Mucosa of rectum (tissue), 2 donors: ENCODE results near the gene KLC4.
A peak's percentile ranks its signal among the peaks of the same experiment; 100 is the strongest.
"Not testable (repeated sequence)": the region's sequence is repeated elsewhere in the genome, so short reads cannot be mapped to it uniquely, and the experiment has no call there.

Source experiments
- H3K27ac ChIP-seq, 2 donors: one replicate each; pipeline ENCODE4 v1.7.0; 2013; ENCODE audit warnings: inconsistent platforms in 2 of 2, low read depth in 2 of 2, low read length in 2 of 2
- H3K27me3 ChIP-seq, 2 donors: one replicate each; pipeline ENCODE4 v1.7.0; 2013; ENCODE audit warnings: low read length in 2 of 2; ENCODE audit not compliant: control insufficient read depth in 2 of 2, insufficient read depth in 2 of 2
- H3K36me3 ChIP-seq, 2 donors: one replicate each; pipeline ENCODE4 v1.7.0; 2013; ENCODE audit warnings: low read length in 2 of 2; ENCODE audit not compliant: control insufficient read depth in 2 of 2, insufficient read depth in 2 of 2
- H3K4me1 ChIP-seq, 2 donors: one replicate each; pipeline ENCODE4 v1.7.0; 2013; ENCODE audit warnings: low read length in 2 of 2, mild to moderate bottlenecking in 1 of 2; ENCODE audit not compliant: control insufficient read depth in 2 of 2, insufficient read depth in 2 of 2
- H3K4me3 ChIP-seq, 2 donors: one replicate each; pipeline ENCODE4 v1.7.0; 2013; ENCODE audit warnings: low read length in 2 of 2
- H3K9ac ChIP-seq, 2 donors: one replicate each; pipeline ENCODE4 v1.7.0; 2013; ENCODE audit warnings: low read length in 2 of 2, low read depth in 1 of 2, mild to moderate bottlenecking in 1 of 2
- H3K9me3 ChIP-seq, 2 donors: one replicate each; pipeline ENCODE4 v1.7.0; 2013; ENCODE audit warnings: low read length in 2 of 2; ENCODE audit not compliant: control insufficient read depth in 2 of 2
- donor health status: healthy.
- donor health status: Normal muscosa, but diverticular disease.

The KLC4 gene

DNA sequence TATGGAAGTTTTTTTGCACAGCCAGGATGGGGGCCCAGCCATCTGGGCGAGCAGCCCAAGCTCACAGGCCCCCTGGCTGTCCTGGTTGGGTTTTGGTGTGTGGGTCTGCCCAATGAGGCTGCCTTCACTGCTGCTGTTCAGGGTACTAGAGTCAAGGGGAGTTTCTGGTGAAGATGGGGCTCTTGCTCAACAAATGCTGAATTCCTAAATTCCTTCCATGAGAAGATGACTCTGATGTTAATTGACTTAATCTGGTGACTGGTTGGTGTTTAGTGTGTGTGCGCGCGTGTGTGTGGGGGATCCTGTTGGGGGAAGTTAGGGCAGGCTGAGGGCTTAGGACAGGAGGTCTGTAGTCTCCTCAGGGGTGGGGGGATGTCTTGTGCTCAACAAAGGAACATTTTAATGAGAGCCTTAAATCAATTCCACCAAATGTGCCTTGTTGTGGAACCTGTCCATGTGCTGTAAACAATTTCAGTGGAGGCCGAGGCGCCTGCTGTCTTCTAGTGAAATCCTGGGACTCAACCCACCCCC, 18.6 kb downstream of the KLC4 start:
- Histone ChIP-seq H3K27ac (no peak overlapping the region), H3K27me3 (peaks cover 0 to 3% of the 10 kb centered on the region in 2 donors), H3K4me1 (peaks cover 0 to 8% of the 10 kb centered on the region in 2 donors), H3K9me3 (no peaks in the 10 kb centered on the region), H3K36me3 (peaks cover 6 to 10% of the 10 kb centered on the region in 2 donors), H3K9ac (no peak overlapping the region), H3K4me3 (peak overlapping the region in 1 of 2 donors; percentile 66)

DNA sequence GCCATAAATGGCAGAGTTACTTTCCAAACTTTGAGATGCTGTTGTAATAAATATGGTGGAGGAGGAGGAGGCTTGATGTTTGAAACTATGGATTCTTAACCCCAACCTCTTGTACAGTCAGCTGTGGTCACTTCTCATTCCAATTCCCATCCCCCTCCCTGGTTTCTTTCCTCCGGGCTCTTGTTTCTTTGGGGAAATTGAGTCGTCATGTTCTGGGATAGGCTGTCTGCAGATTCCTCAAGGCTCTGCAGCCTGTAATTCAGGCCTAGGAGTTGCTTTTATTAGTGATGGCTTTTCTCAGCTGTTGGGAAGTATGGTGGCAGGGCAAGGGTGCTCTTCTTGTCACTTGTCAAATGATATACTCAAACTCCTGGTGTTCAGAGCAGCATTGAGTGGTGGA, 19.3 kb downstream of the KLC4 start:
- Histone ChIP-seq H3K9ac (no peak overlapping the region), H3K27ac (no peak overlapping the region), H3K4me3 (no peak overlapping the region), H3K9me3 (no peaks in the 10 kb centered on the region), H3K36me3 (peaks cover 2 to 5% of the 10 kb centered on the region in 2 donors), H3K4me1 (peaks cover 0 to 8% of the 10 kb centered on the region in 2 donors), H3K27me3 (peaks cover 0 to 3% of the 10 kb centered on the region in 2 donors)

DNA sequence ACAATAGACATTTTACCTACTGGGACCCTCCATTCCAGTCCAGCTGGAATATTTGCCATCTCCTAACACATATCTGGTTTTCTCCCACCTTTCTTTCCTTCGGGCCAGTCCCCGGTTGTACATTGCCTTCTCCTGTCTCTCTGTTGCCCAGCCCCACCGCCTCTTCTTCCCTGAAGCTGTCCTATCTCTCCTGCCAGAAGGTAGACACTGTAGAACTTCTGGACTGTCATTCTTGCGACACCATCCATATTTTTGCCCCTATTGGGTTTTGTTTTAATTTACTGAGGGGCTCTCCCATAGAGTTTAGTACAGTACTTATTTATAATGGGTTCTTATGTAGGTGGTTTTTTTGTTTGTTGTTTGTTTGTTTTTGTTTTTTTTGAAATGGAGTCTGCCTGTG, 21.6 kb downstream of the KLC4 start:
- Histone ChIP-seq H3K9me3 (no peaks in the 10 kb centered on the region), H3K36me3 (no peaks in the 10 kb centered on the region), H3K4me1 (peaks cover 0 to 7% of the 10 kb centered on the region in 2 donors), H3K27me3 (peaks cover 0 to 3% of the 10 kb centered on the region in 2 donors), H3K27ac (no peak overlapping the region), H3K9ac (no peak overlapping the region), H3K4me3 (no peak overlapping the region)

DNA sequence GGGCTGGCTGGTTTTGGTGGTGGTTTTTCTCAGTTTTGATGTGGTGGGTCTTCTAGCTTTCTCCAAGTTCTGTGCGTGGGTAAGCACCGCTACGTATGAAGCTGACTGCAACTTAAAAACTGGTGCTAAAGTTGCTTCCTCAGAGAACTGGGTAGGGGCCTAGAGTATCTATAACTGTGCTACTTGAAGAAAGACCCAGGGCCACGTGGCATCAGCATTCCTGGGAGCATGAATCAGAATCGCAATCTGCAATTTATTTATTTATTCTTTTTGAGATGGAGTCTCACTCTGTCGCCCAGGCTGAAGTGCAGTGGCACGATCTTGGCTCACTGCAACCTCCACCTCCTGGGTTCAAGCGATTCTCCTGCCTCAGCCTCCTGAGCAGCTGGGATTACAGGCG, 22.5 kb downstream of the KLC4 start:
- H3K9ac ChIP-seq: not testable (repeated sequence)

DNA sequence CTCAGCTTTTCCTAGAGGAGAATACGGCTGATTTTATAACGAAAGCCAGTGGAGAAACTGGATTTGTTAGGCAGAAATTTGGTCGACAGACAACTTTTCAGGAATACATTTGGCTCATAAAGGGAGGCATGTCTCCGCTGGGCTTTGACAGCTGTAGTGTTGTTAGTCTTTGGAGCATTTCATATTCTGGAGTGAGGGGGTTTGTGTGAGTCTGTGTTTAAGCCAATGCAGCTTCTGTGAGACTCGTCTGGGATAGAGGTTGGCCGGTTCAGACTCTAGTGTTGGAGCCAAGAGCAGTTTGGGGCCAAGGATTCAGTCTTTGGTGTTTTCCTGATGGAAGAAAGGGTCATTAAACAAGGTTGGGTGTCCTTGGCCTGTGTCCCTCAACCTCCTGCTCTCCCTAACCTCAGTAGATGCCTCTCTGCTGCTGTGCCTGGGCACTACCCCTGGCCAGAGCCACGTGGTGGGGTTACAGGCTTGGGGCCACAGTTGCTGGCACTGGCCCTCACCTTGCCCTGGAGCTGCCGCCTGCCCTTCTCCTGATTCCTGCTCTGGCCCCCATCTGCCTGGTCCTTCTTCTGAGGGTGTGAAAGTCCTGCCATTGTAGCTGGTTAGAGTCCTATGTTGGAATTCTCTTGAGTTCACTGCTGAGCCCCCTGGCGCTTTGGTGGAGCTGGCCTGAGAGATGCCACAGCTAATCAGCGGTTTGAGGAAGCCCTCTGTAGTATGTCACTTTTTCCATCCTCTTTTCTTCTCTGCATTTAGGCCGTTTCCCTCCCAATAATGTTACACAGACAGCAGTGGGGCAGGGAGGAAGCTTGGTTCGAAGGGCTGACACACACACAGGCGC, 23.6 kb downstream of the KLC4 start:
- H3K27ac ChIP-seq: no peak overlapping the region
- H3K27me3 ChIP-seq: no peaks in the 10 kb centered on the region
- no peaks in the 10 kb centered on the region for H3K36me3 ChIP-seq
- peaks cover 0 to 4% of the 10 kb centered on the region in 2 donors for H3K4me1 ChIP-seq
- no peaks in the 10 kb centered on the region for H3K9me3 ChIP-seq
- H3K9ac ChIP-seq: no peak overlapping the region
- no peak overlapping the region for H3K4me3 ChIP-seq

More for the DNA sequence above, 22.5 kb downstream of the KLC4 start:
- not testable (repeated sequence) for H3K27me3 ChIP-seq, H3K9me3 ChIP-seq, H3K4me3 ChIP-seq, H3K4me1 ChIP-seq, H3K27ac ChIP-seq, H3K36me3 ChIP-seq

DNA sequence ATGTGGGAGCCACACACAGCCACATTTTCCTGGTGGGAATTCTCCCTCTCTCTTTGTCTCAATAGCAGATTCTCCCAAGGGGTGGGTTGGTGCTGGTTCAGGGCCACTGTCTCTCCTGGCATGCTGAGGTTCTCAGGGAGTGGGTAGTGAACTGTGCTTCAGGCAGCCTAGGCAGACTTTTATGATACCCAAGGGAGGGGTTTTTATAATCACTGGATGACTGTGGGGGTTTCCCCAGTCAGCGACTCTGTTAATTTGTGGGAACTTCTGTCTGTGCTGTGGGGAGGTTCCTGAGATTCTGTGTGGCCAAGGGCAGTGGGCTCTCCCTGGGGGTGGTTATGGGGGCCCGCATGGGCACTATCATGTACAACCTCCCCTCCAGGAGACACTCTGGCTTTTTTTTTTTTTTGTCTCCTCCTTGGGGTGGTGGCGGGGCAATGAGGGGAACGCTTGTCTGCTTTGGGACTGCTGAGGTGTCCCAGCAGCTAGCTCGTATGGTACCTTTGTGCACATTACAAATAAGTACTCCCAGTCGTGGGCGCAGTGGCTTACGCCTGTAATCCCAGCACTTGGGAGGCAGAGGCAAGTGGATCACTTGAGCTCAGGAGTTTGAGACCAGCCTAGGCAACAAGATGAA, 26.7 kb downstream of the KLC4 start:
- peak overlapping the region in 1 of 2 donors; percentile 14 for H3K9ac ChIP-seq

DNA sequence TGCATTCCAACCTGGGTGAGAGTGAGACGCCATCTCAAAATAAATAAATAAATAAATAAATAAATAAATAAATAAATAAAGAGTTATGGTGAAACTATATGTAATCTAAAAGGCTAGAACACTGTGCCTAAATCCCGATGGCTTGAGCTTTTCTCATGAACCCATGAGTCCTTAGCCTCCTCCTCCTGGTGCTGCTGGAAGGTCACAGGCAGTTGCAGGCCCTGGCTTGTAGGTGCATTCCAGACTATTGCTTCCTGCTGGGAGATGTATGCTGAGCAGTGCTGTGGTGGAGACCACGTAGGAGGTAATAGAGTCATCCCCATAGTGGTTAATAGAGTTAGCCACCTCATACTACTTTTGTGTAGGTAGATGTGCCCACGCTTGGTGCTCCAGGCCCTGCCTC, 29.2 kb downstream of the KLC4 start:
- Histone ChIP-seq H3K27me3 (no peaks in the 10 kb centered on the region), H3K4me1 (peaks cover 0 to 4% of the 10 kb centered on the region in 2 donors), H3K9ac (no peak overlapping the region), H3K4me3 (no peak overlapping the region), H3K36me3 (no peaks in the 10 kb centered on the region), H3K27ac (no peak overlapping the region), H3K9me3 (no peaks in the 10 kb centered on the region)

More for the DNA sequence above, 26.7 kb downstream of the KLC4 start:
- Histone ChIP-seq H3K27me3 (no peaks in the 10 kb centered on the region), H3K9me3 (no peaks in the 10 kb centered on the region), H3K4me3 (no peak overlapping the region), H3K27ac (no peak overlapping the region), H3K4me1 (peaks cover 0 to 4% of the 10 kb centered on the region in 2 donors), H3K36me3 (no peaks in the 10 kb centered on the region)

DNA sequence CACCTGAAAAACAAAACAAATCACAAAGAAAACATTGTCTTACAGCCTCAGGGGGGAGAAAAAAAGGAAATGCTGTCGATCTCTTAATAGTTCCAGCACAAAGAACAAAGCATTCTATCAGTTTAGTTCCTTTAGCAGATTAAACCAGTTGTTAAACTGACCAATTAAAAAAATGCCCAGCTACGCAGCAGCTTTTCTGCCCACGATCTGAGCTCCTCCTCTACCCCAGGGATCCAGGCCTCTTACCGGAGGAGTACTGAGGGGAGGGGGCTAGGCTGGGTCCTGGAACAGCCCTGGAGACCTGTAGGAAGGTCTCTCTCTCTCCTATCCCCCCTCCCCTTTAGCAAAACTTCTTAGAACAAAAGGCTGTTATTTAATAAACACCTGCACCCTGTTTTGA, 30.0 kb downstream of the KLC4 start:
- Histone ChIP-seq H3K27ac (no peak overlapping the region), H3K4me1 (peaks cover 0 to 4% of the 10 kb centered on the region in 2 donors), H3K9ac (no peak overlapping the region), H3K4me3 (no peak overlapping the region), H3K36me3 (no peaks in the 10 kb centered on the region), H3K27me3 (no peaks in the 10 kb centered on the region), H3K9me3 (no peaks in the 10 kb centered on the region)

DNA sequence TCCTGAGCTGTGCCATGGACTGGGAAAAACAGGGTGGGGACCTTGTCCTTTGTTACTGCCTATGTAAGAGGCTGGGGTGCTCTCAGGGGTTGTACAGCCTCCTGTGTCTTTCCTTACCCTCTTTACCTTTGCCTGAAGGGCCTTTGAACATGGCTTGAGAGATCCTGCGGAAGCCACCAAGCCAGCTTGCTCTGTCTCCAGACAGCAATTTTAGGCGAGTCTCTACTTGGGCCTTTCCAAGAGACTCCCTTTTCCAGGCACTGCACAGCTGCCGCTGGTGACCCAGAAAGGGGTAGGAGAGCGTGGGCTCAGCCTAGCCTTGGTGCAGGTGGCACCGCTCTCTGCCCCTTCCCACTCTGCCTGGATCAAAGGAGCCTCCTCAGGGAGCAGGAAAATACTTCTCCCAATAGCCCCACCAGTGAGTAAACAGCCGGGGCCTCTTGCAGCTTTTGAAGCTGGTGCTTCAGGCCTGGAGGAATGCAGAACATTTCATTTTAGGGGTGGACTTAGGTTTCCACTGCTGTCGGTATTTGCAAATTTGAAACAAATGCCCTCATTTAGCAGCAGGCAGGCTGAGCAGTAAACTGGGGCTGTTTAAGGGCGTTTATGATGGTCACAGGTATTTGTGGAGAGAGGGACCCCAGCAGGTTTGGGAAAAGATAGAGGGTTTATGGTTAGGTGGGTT, 30.6 kb downstream of the KLC4 start:
- no peaks in the 10 kb centered on the region for H3K9me3 ChIP-seq
- no peak overlapping the region for H3K4me3 ChIP-seq
- no peak overlapping the region for H3K27ac ChIP-seq
- H3K27me3 ChIP-seq: no peaks in the 10 kb centered on the region
- no peak overlapping the region for H3K9ac ChIP-seq
- H3K36me3 ChIP-seq: no peaks in the 10 kb centered on the region
- H3K4me1 ChIP-seq: peaks cover 0 to 4% of the 10 kb centered on the region in 2 donors

DNA sequence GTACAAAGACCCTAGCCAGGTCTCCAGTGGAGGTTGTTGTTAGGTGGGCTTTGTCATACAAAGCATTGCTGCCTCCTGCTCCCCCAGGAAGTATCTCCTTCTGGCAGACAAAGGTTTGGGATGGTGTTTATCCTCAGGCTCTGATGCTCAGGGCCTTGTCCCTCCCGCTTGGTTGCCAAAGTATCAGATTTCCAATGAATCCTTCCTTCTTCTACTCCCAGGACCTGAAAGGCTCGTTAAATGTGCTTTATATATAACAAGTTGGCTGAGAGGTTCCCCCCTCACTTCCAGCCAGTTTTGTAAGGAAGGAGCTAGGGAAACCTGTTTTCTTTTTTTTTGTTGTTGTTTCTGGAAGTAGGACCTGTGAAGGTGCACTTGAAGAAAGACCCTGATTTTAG, 31.1 kb downstream of the KLC4 start:
- H3K9me3 ChIP-seq: no peaks in the 10 kb centered on the region
- no peak overlapping the region for H3K27ac ChIP-seq
- peaks cover 0 to 4% of the 10 kb centered on the region in 2 donors for H3K4me1 ChIP-seq
- no peaks in the 10 kb centered on the region for H3K27me3 ChIP-seq
- H3K4me3 ChIP-seq: no peak overlapping the region
- no peaks in the 10 kb centered on the region for H3K36me3 ChIP-seq
- H3K9ac ChIP-seq: no peak overlapping the region
